Natural killer cell (primary cell): ENCODE data around the gene CC2D1A. TPM values are rescaled to one million over a fixed set of nuclear protein-coding genes. Genes with fewer than 3 reads are reported as not detected.

Source experiments
- ATAC-seq, 3 donors: fragments of 150-1000 bp in 2 of 3; fragments of 200-7000 bp in 1 of 3; cut with Tn5 transposase; 1 replicate in 1 of 3; 2 replicates in 2 of 3; pipeline ENCODE4 v1.10.0; 2021; ENCODE audit warnings: mild to moderate bottlenecking in 2 of 3, moderate library complexity in 2 of 3
- DNase-seq, 2 donors: peaks; one replicate each; pipeline versions ENCODE4 v3.0.0 to v3.0.0-alpha.2; 2013 to 2021; ENCODE audit warnings: mixed read lengths in 1 of 2
- H3K27ac ChIP-seq: one replicate; pipeline ENCODE4 v1.5.1; 2013; ENCODE audit warnings: mild to moderate bottlenecking, low read length
- H3K27me3 ChIP-seq: one replicate; pipeline ENCODE4 v1.6.1; 2013; ENCODE audit warnings: low read length; ENCODE audit not compliant: control insufficient read depth, insufficient read depth
- H3K36me3 ChIP-seq: one replicate; pipeline ENCODE4 v1.6.1; 2013; ENCODE audit warnings: low read length; ENCODE audit not compliant: control insufficient read depth, insufficient read depth
- H3K4me1 ChIP-seq: one replicate; pipeline ENCODE4 v1.6.1; 2013; ENCODE audit warnings: low read length; ENCODE audit not compliant: control insufficient read depth, insufficient read depth
- H3K4me3 ChIP-seq: one replicate; pipeline ENCODE4 v1.5.1; 2013; ENCODE audit warnings: low read length
- H3K9me3 ChIP-seq: one replicate; pipeline ENCODE4 v1.6.1; 2013; ENCODE audit warnings: low read length; ENCODE audit not compliant: control insufficient read depth, insufficient read depth
- H3K27ac Mint-ChIP-seq, 2 donors: one replicate each; pipeline ENCODE4 v1.8.0; 2022; ENCODE audit warnings: mild to moderate bottlenecking in 2 of 2, mixed read lengths in 2 of 2, moderate library complexity in 1 of 2
- H3K27me3 Mint-ChIP-seq, 2 donors: one replicate each; pipeline ENCODE4 v1.8.0; 2022; ENCODE audit warnings: low read depth in 2 of 2, mixed read lengths in 2 of 2
- H3K36me3 Mint-ChIP-seq: one replicate; pipeline ENCODE4 v1.8.0; 2022; ENCODE audit warnings: mixed read lengths
- H3K4me1 Mint-ChIP-seq, 2 donors: one replicate each; pipeline ENCODE4 v1.8.0; 2022; ENCODE audit warnings: mixed read lengths in 2 of 2
- H3K4me3 Mint-ChIP-seq: one replicate; pipeline ENCODE4 v1.8.0; 2022; ENCODE audit warnings: mild to moderate bottlenecking, moderate library complexity, mixed read lengths
- H3K9me3 Mint-ChIP-seq, 2 donors: one replicate each; pipeline ENCODE4 v1.8.0; 2022; ENCODE audit warnings: mixed read lengths in 2 of 2
- CTCF ChIP-seq: fragments of 200-600 bp; IDR thresholded peaks from one replicate; pipeline ENCODE4 v1.8.0; 2022; ENCODE audit warnings: antibody characterized with exemption
- WGBS: methylation state at CpG from one replicate; pipeline ENCODE4 v1.1.7; 2013; ENCODE audit warnings: missing lambda C conversion rate; ENCODE audit not compliant: insufficient coverage; 5-methylcytosine and 5-hydroxymethylcytosine counted together
- intact Hi-C: fragments of 100-400 bp; cut with micrococcal nuclease; formaldehyde crosslinking; loops from one replicate; pipeline ENCODE4 v1.14.2; 2022
- total RNA-seq, 4 donors: library from RNA; stranded (reverse); fragments of 120-200 nt in 1 of 4; gene quantifications; one replicate each; pipeline versions ENCODE4 v1.2.3 to v1.2.4, GENCODE V29; 2013 to 2022

CC2D1A gene
- total RNA-seq, 3 donors from 2014 or later (not counting 1 experiment from before 2014, with no cell fraction given): 42.8 to 49.3 (median 48.4) TPM

GRCh38 chr19:13884726-13885591 lies 21.0 kb upstream of the CC2D1A start:
- Mint-ChIP-seq H3K27ac (peak overlapping the region in 1 of 2 donors; percentile 91), H3K9me3 (no peaks in the 10 kb centered on the region), H3K36me3 (no peaks in the 10 kb centered on the region), H3K27me3 (no peaks in the 10 kb centered on the region), H3K4me1 (peaks cover 38 to 68% of the 10 kb centered on the region in 2 donors), H3K4me3 (no peak overlapping the region)
- intact Hi-C loops: loop anchor here (5.0 to 10.0 kb wide), 4 partner anchors 70 to 590 kb away; partner anchors contain the start of genes DCAF15 and PTGER1
- Histone ChIP-seq H3K36me3 (no peaks in the 10 kb centered on the region), H3K9me3 (no peaks in the 10 kb centered on the region), H3K27me3 (no peaks in the 10 kb centered on the region), H3K4me1 (peaks cover 86% of the 10 kb centered on the region), H3K4me3 (no peak overlapping the region), H3K27ac (peak overlapping the region; percentile 83)
- DNase-seq (no peak), ATAC-seq (no peak)
- TF ChIP-seq CTCF: no peak
- 91% methylated on average over 25 of the region's 26 CpGs for WGBS

GRCh38 chr19:13885826-13886365 lies 20.1 kb upstream of the CC2D1A start:
- Histone ChIP-seq H3K27me3 (no peaks in the 10 kb centered on the region), H3K27ac (peak overlapping the region; percentile 83), H3K9me3 (no peaks in the 10 kb centered on the region), H3K4me3 (no peak overlapping the region), H3K4me1 (peaks cover 77% of the 10 kb centered on the region), H3K36me3 (no peaks in the 10 kb centered on the region)
- ATAC-seq: peak in 2 of 3 donors; percentile 4 to 12
- Mint-ChIP-seq H3K27ac (peak overlapping the region; percentile 91 to 93), H3K36me3 (no peaks in the 10 kb centered on the region), H3K27me3 (no peaks in the 10 kb centered on the region), H3K9me3 (no peaks in the 10 kb centered on the region), H3K4me1 (peaks cover 38 to 61% of the 10 kb centered on the region in 2 donors), H3K4me3 (peak overlapping the region; percentile 78)
- TF ChIP-seq CTCF: no peak
- intact Hi-C loops: loop anchor here (10.0 kb wide), 2 partner anchors 69 to 589 kb away; partner anchors contain the start of genes DCAF15 and PTGER1
- DNase-seq: peak; percentile 43 to 46
- WGBS: 36% methylated on average over 20 of the region's 20 CpGs

- 40% methylated on average over 16 of the region's 16 CpGs for WGBS
- no peaks in the 10 kb centered on the region for H3K36me3 Mint-ChIP-seq
- H3K36me3 ChIP-seq: no peaks in the 10 kb centered on the region
- H3K27ac ChIP-seq: peak overlapping the region; percentile 83
- peak overlapping the region; percentile 91 to 93 for H3K27ac Mint-ChIP-seq
- no peak for TF ChIP-seq CTCF
- H3K9me3 Mint-ChIP-seq: no peaks in the 10 kb centered on the region
- intact Hi-C loops: loop anchor here (1.0 to 10.0 kb wide), 3 partner anchors 68 to 588 kb away; partner anchors contain the start of genes DCAF15 and PTGER1
- DNase-seq (peak; percentile 75 to 84), ATAC-seq (peak; percentile 85 to 95 (median 94))
- H3K4me3 Mint-ChIP-seq: peak overlapping the region; percentile 78
- H3K27me3 ChIP-seq: no peaks in the 10 kb centered on the region
- peaks cover 66% of the 10 kb centered on the region for H3K4me1 ChIP-seq
- H3K27me3 Mint-ChIP-seq: no peaks in the 10 kb centered on the region
- H3K4me3 ChIP-seq: peak overlapping the region; percentile 3
- H3K9me3 ChIP-seq: no peaks in the 10 kb centered on the region
- peaks cover 31 to 50% of the 10 kb centered on the region in 2 donors for H3K4me1 Mint-ChIP-seq
Observed at GRCh38 chr19:13887018-13887436, 19.0 kb upstream of the CC2D1A start.
